Measurements from ENCODE around the gene CEP164.

DNA sequence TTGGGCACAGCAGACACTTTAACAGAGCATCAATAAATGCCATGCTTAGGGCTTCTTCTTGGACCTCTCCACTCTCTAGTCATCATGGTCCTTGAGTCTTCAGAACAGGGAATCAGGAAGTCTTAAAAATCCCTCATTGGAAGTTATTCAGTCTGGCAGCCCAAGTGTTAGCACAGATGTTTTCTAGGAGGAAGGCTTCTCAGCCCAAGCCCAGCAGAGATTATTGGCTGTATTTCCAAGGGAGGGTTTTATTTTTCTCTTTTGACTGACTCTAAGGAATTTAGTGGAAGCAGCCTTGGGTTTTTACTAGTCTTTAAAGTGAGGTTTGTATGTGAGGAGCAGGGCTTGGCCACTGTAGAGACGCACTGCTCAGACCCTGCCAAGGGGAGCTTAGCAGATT, 41.9 kb downstream of the CEP164 start:
- TF ChIP-seq CTCF (IDR thresholded peaks at IDR 0.05) (no peak), SP1 (CRISPR knock-in tag; conservative IDR thresholded peaks at IDR 0.05) (no peak), JUN (CRISPR knock-in tag; IDR thresholded peaks at IDR 0.05) (no peak)
